Chondrocyte (in vitro differentiated cells): ENCODE measurements around the gene MFAP5. TPM values are rescaled to one million over a fixed set of nuclear protein-coding genes. Genes with fewer than 3 reads are reported as not detected.

Experiments
- DNase-seq: peaks from one replicate; pipeline ENCODE4 v3.0.0; 2021; ENCODE audit warnings: mixed read lengths, low spot score
- H3K27ac Mint-ChIP-seq: one replicate; pipeline ENCODE4 v1.8.0; 2021; ENCODE audit warnings: mild to moderate bottlenecking, moderate library complexity, mixed read lengths; ENCODE audit not compliant: unreplicated experiment
- H3K27me3 Mint-ChIP-seq: 2 replicates; pipeline ENCODE4 v1.8.0; 2021; ENCODE audit warnings: low read depth, mixed read lengths
- H3K36me3 Mint-ChIP-seq: 2 replicates; pipeline ENCODE4 v1.8.0; 2021; ENCODE audit warnings: low read depth, mixed read lengths
- H3K4me1 Mint-ChIP-seq: 2 replicates; pipeline ENCODE4 v1.8.0; 2021; ENCODE audit warnings: low read depth, mild to moderate bottlenecking, mixed read lengths
- H3K4me3 Mint-ChIP-seq: one replicate; pipeline ENCODE4 v1.8.0; 2021; ENCODE audit warnings: mild to moderate bottlenecking, moderate library complexity, mixed read lengths; ENCODE audit not compliant: unreplicated experiment
- H3K9me3 Mint-ChIP-seq: 2 replicates; pipeline ENCODE4 v1.8.0; 2021; ENCODE audit warnings: low read depth, mixed read lengths
- CTCF ChIP-seq: fragments of 200-600 bp; sonication (generic); IDR thresholded peaks from 2 replicates; pipeline ENCODE4 v1.5.0; 2021; ENCODE audit warnings: antibody characterized with exemption, mild to moderate bottlenecking, moderate library complexity
- total RNA-seq: library from RNA; stranded (reverse); gene quantifications from 3 replicates; pipeline ENCODE4 v1.2.1, GENCODE V29; 2021

MFAP5 gene
- total RNA-seq, 1 donor from 2014 or later = 40.2 TPM

- TF ChIP-seq CTCF = no peak
- Mint-ChIP-seq H3K27me3 (no peaks in the 10 kb centered on the region), H3K4me3 (no peak overlapping the region), H3K9me3 (no peaks in the 10 kb centered on the region), H3K4me1 (peaks cover 30% of the 10 kb centered on the region), H3K36me3 (no peaks in the 10 kb centered on the region), H3K27ac (no peak overlapping the region)
- DNase-seq = no peak
These were observed 13.0 kb upstream of the MFAP5 start for GRCh38 chr12:8675591-8676036.

GRCh38 chr12:8672381-8672780 is 9.8 kb upstream of the MFAP5 start:
- TF ChIP-seq CTCF = no peak
- no peak overlapping the region for H3K27ac Mint-ChIP-seq
- peaks cover 13% of the 10 kb centered on the region for H3K4me1 Mint-ChIP-seq
- DNase-seq = no peak
- no peaks in the 10 kb centered on the region for H3K9me3 Mint-ChIP-seq
- H3K27me3 Mint-ChIP-seq = no peaks in the 10 kb centered on the region
- no peaks in the 10 kb centered on the region for H3K36me3 Mint-ChIP-seq
- no peak overlapping the region for H3K4me3 Mint-ChIP-seq

GRCh38 chr12:8668441-8668840 is 5.8 kb upstream of the MFAP5 start:
- DNase-seq = no peak
- Mint-ChIP-seq H3K9me3 (no peaks in the 10 kb centered on the region), H3K4me3 (no peak overlapping the region), H3K36me3 (peaks cover 2% of the 10 kb centered on the region), H3K27me3 (peaks cover 2% of the 10 kb centered on the region), H3K4me1 (peaks cover 18% of the 10 kb centered on the region), H3K27ac (no peak overlapping the region)
- no peak for TF ChIP-seq CTCF

GRCh38 chr12:8667270-8667669 is 4.6 kb upstream of the MFAP5 start:
- peaks cover 2% of the 10 kb centered on the region for H3K36me3 Mint-ChIP-seq
- no peaks in the 10 kb centered on the region for H3K9me3 Mint-ChIP-seq
- H3K27ac Mint-ChIP-seq = no peak overlapping the region
- peaks cover 18% of the 10 kb centered on the region for H3K4me1 Mint-ChIP-seq
- DNase-seq = no peak
- H3K27me3 Mint-ChIP-seq = peaks cover 2% of the 10 kb centered on the region
- H3K4me3 Mint-ChIP-seq = no peak overlapping the region
- no peak for TF ChIP-seq CTCF

- Mint-ChIP-seq H3K4me3 (no peak overlapping the region), H3K4me1 (peaks cover 13% of the 10 kb centered on the region), H3K9me3 (no peaks in the 10 kb centered on the region), H3K36me3 (peaks cover 2% of the 10 kb centered on the region), H3K27me3 (peaks cover 2% of the 10 kb centered on the region), H3K27ac (no peak overlapping the region)
- no peak for TF ChIP-seq CTCF
- no peak for DNase-seq
These were observed 3.1 kb upstream of the MFAP5 start for GRCh38 chr12:8665759-8666158.
